Transverse colon (tissue), 4 donors: ENCODE data around the gene SH2D4B.

Experiments used
- EP300 ChIP-seq: sonication (generic); formaldehyde crosslinking; IDR thresholded peaks from one replicate; pipeline ENCODE4 v1.6.1; 2017; ENCODE audit warnings: antibody characterized with exemption, low read depth
- POLR2A ChIP-seq: fragments of 450-650 bp; IDR thresholded peaks from one replicate; pipeline ENCODE4 v1.6.1; 2016; ENCODE audit warnings: antibody characterized with exemption, mild to moderate bottlenecking, moderate library complexity
- POLR2AphosphoS5 ChIP-seq, 3 donors: sonication (generic); formaldehyde crosslinking; IDR thresholded peaks; one replicate each; pipeline ENCODE4 v1.6.1; 2016; ENCODE audit warnings: antibody characterized with exemption in 3 of 3
- TF ChIP-seq, protein P1 (sequence below), 5 experiments: fragments of 200-600 bp in 3 of 5; fragments of 450-650 bp in 2 of 5; sonication (generic) in 3 of 5; IDR thresholded peaks; 1 replicate in 2 of 5; 2 replicates in 3 of 5; pipeline ENCODE4 v1.5.1; 2016 to 2017; ENCODE audit warnings: antibody characterized with exemption in 5 of 5, inconsistent platforms in 3 of 5, mild to moderate bottlenecking in 2 of 5, moderate library complexity in 1 of 5

DNA sequence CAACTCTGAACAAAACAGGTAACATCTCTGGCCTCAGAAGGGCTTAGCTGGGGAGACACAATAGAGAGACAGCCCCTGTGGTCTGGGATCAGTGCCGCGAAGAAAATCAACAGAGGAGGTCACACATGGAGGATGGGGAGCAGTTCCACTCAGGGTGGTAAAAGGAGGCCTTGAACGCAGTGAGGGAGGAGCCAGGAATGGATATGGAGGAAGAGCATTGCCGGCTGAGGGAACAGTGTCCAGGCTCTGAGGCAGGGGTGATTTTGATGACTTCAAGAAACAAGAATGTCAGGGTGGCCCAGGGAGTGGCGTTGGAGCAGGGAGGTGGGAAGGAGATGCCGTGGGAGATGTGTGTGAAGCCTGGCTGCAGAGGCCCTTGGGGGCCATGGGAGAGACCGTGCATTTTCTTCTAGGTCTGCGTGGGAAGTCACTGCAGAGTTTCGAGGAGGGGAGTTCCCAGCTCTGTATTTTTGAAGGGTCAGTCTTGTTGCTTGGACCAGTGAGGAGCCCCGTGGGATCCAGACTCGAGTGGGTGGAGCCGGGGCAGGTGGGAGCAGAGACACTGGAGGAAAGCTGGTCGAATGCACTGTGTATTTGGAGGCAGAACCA is 35.7 kb upstream of the SH2D4B start:
- no peak for TF ChIP-seq POLR2AphosphoS5 (IDR thresholded peaks at IDR 0.05)
- TF ChIP-seq, protein P1, sequence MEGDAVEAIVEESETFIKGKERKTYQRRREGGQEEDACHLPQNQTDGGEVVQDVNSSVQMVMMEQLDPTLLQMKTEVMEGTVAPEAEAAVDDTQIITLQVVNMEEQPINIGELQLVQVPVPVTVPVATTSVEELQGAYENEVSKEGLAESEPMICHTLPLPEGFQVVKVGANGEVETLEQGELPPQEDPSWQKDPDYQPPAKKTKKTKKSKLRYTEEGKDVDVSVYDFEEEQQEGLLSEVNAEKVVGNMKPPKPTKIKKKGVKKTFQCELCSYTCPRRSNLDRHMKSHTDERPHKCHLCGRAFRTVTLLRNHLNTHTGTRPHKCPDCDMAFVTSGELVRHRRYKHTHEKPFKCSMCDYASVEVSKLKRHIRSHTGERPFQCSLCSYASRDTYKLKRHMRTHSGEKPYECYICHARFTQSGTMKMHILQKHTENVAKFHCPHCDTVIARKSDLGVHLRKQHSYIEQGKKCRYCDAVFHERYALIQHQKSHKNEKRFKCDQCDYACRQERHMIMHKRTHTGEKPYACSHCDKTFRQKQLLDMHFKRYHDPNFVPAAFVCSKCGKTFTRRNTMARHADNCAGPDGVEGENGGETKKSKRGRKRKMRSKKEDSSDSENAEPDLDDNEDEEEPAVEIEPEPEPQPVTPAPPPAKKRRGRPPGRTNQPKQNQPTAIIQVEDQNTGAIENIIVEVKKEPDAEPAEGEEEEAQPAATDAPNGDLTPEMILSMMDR (IDR thresholded peaks at IDR 0.05), result no peak
- TF ChIP-seq POLR2A, result no peak
- TF ChIP-seq EP300, result no peak
